Ascending aorta (tissue), 2 donors: ENCODE results near the gene NAB2. TPM values are rescaled to one million over a fixed set of nuclear protein-coding genes. Genes with fewer than 3 reads are reported as not detected.

Experiments
- DNase-seq, 2 donors: peaks; one replicate each; pipeline ENCODE4 v3.0.0-alpha.2; 2019; ENCODE audit warnings: low spot score in 2 of 2
- H3K27ac ChIP-seq, 2 donors: fragments of 200-600 bp; sonication (generic); one replicate each; pipeline ENCODE4 v1.5.1; 2016 to 2017; ENCODE audit warnings: mild to moderate bottlenecking in 1 of 2
- H3K27me3 ChIP-seq: fragments of 200-600 bp; sonication (generic); one replicate; pipeline ENCODE4 v1.5.1; 2017
- H3K36me3 ChIP-seq, 2 donors: fragments of 200-600 bp; sonication (generic); one replicate each; pipeline ENCODE4 v1.5.1; 2016
- H3K4me1 ChIP-seq, 2 donors: fragments of 200-600 bp; sonication (generic); one replicate each; pipeline ENCODE4 v1.5.1; 2016 to 2017; ENCODE audit warnings: mild to moderate bottlenecking in 1 of 2
- H3K4me3 ChIP-seq, 2 donors: fragments of 200-600 bp; sonication (generic); one replicate each; pipeline ENCODE4 v1.5.1; 2016 to 2017; ENCODE audit warnings: mild to moderate bottlenecking in 1 of 2
- H3K9me3 ChIP-seq, 2 donors: fragments of 200-600 bp; sonication (generic); one replicate each; pipeline ENCODE4 v1.5.1; 2016
- intact Hi-C: fragments of 100-400 bp; cut with DNase I; formaldehyde crosslinking; loops from one replicate; pipeline ENCODE4 v1.15.1; 2023
- total RNA-seq: library from RNA; depleted of rRNA; stranded (reverse); fragments of >200 nt; gene quantifications from one replicate; pipeline ENCODE4 v1.1.0, GENCODE V29; 2016
- TF ChIP-seq, protein P1 (sequence below), 3 experiments: fragments of 200-600 bp in 2 of 3; fragments of 450-650 bp in 1 of 3; sonication (generic) in 2 of 3; IDR thresholded peaks; one replicate each; pipeline ENCODE4 v1.5.1; 2016 to 2019; ENCODE audit warnings: antibody characterized with exemption in 3 of 3, mild to moderate bottlenecking in 1 of 3, moderate library complexity in 1 of 3

The NAB2 gene
- total RNA-seq, 1 donor from 2014 or later: 50.9 TPM

DNA sequence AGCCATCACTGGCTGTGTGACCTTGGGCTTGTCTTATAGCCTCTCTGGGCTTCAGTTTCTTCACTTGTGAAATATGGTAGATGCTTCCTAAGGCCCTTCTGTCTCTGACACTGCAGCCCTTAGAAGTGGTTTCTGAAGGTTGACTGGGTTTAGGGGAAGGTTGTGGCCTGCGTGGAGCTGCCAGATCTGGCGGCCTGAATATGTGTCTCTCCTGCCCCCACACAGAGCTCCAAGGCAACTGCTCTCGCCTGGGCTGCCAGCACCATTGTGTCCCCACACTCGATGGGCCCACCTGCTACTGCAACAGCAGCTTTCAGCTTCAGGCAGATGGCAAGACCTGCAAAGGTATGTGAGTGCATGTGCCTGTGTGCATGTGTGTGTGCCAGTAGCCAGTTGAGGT, 54.5 kb downstream of the NAB2 start:
- Histone ChIP-seq H3K4me1 (peaks cover 34 to 36% of the 10 kb centered on the region in 2 donors), H3K4me3 (no peak overlapping the region), H3K27me3 (no peaks in the 10 kb centered on the region), H3K27ac (peak overlapping the region; percentile 64 to 65), H3K36me3 (peaks cover 67 to 81% of the 10 kb centered on the region in 2 donors), H3K9me3 (no peaks in the 10 kb centered on the region)
- intact Hi-C loops: no loop called here
- TF ChIP-seq, protein P1, sequence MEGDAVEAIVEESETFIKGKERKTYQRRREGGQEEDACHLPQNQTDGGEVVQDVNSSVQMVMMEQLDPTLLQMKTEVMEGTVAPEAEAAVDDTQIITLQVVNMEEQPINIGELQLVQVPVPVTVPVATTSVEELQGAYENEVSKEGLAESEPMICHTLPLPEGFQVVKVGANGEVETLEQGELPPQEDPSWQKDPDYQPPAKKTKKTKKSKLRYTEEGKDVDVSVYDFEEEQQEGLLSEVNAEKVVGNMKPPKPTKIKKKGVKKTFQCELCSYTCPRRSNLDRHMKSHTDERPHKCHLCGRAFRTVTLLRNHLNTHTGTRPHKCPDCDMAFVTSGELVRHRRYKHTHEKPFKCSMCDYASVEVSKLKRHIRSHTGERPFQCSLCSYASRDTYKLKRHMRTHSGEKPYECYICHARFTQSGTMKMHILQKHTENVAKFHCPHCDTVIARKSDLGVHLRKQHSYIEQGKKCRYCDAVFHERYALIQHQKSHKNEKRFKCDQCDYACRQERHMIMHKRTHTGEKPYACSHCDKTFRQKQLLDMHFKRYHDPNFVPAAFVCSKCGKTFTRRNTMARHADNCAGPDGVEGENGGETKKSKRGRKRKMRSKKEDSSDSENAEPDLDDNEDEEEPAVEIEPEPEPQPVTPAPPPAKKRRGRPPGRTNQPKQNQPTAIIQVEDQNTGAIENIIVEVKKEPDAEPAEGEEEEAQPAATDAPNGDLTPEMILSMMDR (IDR thresholded peaks at IDR 0.05): no peak
- no peak for DNase-seq

Other genes starting within 250 kb of the NAB2 start
- not detected for gene SDR9C7, start 154.7 kb upstream of the NAB2 start, total RNA-seq
- gene RDH16, start 131.5 kb upstream of the NAB2 start, total RNA-seq: 5.6 TPM
- 5.9 TPM for gene ZBTB39, start 82.6 kb upstream of the NAB2 start, total RNA-seq
- gene TAC3, start 72.6 kb upstream of the NAB2 start, total RNA-seq: not detected
- gene MYO1A, start 39.0 kb upstream of the NAB2 start, total RNA-seq: not detected
- 7.7 TPM for gene NEMP1, start 10.3 kb upstream of the NAB2 start, total RNA-seq
- gene STAT6, start 22.2 kb downstream of the NAB2 start, total RNA-seq: 188 TPM
- gene LRP1, start 39.4 kb downstream of the NAB2 start, total RNA-seq: 708 TPM
- not detected for gene LRP1-AS, start 58.5 kb downstream of the NAB2 start, total RNA-seq
- not detected for gene NXPH4, start 127.7 kb downstream of the NAB2 start, total RNA-seq
- gene SHMT2, start 140.6 kb downstream of the NAB2 start, total RNA-seq: 136 TPM
- not detected for gene STAC3, start 162.1 kb downstream of the NAB2 start, total RNA-seq